Suprapubic skin (tissue), 3 donors: ENCODE data around the gene SKP2.

Source experiments
- POLR2A ChIP-seq, 2 donors: fragments of 450-650 bp; IDR thresholded peaks; one replicate each; pipeline ENCODE4 v1.6.1; 2017; ENCODE audit warnings: antibody characterized with exemption in 2 of 2, mild to moderate bottlenecking in 2 of 2, moderate library complexity in 2 of 2
- TF ChIP-seq, protein P1 (sequence below), 2 donors: fragments of 200-600 bp in 1 of 2; fragments of 450-650 bp in 1 of 2; sonication (generic) in 1 of 2; IDR thresholded peaks; one replicate each; pipeline ENCODE4 v1.5.1; 2016 to 2019; ENCODE audit warnings: antibody characterized with exemption in 2 of 2, mild to moderate bottlenecking in 1 of 2, moderate library complexity in 1 of 2

GRCh38 chr5:36209664-36210063 lies 57.8 kb downstream of the SKP2 start:
- TF ChIP-seq POLR2A (IDR thresholded peaks at IDR 0.05) = no peak
- TF ChIP-seq, protein P1, sequence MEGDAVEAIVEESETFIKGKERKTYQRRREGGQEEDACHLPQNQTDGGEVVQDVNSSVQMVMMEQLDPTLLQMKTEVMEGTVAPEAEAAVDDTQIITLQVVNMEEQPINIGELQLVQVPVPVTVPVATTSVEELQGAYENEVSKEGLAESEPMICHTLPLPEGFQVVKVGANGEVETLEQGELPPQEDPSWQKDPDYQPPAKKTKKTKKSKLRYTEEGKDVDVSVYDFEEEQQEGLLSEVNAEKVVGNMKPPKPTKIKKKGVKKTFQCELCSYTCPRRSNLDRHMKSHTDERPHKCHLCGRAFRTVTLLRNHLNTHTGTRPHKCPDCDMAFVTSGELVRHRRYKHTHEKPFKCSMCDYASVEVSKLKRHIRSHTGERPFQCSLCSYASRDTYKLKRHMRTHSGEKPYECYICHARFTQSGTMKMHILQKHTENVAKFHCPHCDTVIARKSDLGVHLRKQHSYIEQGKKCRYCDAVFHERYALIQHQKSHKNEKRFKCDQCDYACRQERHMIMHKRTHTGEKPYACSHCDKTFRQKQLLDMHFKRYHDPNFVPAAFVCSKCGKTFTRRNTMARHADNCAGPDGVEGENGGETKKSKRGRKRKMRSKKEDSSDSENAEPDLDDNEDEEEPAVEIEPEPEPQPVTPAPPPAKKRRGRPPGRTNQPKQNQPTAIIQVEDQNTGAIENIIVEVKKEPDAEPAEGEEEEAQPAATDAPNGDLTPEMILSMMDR (IDR thresholded peaks at IDR 0.05) = no peak
